CD4-positive, CD25-positive, alpha-beta regulatory T cell (primary cell): ENCODE measurements around the gene SSR3. TPM values are rescaled to one million over a fixed set of nuclear protein-coding genes. Genes with fewer than 3 reads are reported as not detected.

Experiments
- ATAC-seq, 2 donors: fragments of 150-1000 bp; cut with Tn5 transposase; one replicate each; pipeline ENCODE4 v1.10.0; 2021; ENCODE audit warnings: low read depth in 2 of 2, moderate number of reproducible peaks in 2 of 2, moderate library complexity in 1 of 2
- DNase-seq, 3 donors: peaks; one replicate each; pipeline versions ENCODE4 v3.0.0 to v3.0.0-alpha.2; 2012 to 2022; ENCODE audit warnings: mixed read lengths in 1 of 3
- H3K27ac ChIP-seq: one replicate; pipeline ENCODE4 v1.7.0; 2013; ENCODE audit warnings: mild to moderate bottlenecking, low read length; ENCODE audit not compliant: insufficient read depth, poor library complexity, severe bottlenecking
- H3K27me3 ChIP-seq: one replicate; pipeline ENCODE4 v1.7.0; 2013; ENCODE audit warnings: low read length; ENCODE audit not compliant: control insufficient read depth, insufficient read depth
- H3K36me3 ChIP-seq: one replicate; pipeline ENCODE4 v1.7.0; 2013; ENCODE audit warnings: mild to moderate bottlenecking, low read length, moderate library complexity; ENCODE audit not compliant: control insufficient read depth, insufficient read depth
- H3K4me1 ChIP-seq: 2 replicates; pipeline ENCODE4 v1.7.0; 2013; ENCODE audit warnings: mild to moderate bottlenecking, low read length; ENCODE audit not compliant: insufficient read depth, control insufficient read depth, poor library complexity, severe bottlenecking
- H3K4me3 ChIP-seq: one replicate; pipeline ENCODE4 v1.7.0; 2013; ENCODE audit warnings: low read depth, mild to moderate bottlenecking, low read length, moderate library complexity
- H3K9me3 ChIP-seq, 2 experiments: 1 replicate in 1 of 2; 2 replicates in 1 of 2; pipeline ENCODE4 v1.7.0; 2013; ENCODE audit warnings: low read length in 2 of 2, mild to moderate bottlenecking in 1 of 2, moderate library complexity in 1 of 2; ENCODE audit not compliant: control insufficient read depth in 2 of 2
- H3K27ac Mint-ChIP-seq, 3 donors: one replicate each; pipeline ENCODE4 v1.8.0; 2020 to 2022; ENCODE audit warnings: mild to moderate bottlenecking in 3 of 3, mixed read lengths in 3 of 3, moderate library complexity in 2 of 3
- H3K27me3 Mint-ChIP-seq: one replicate; pipeline ENCODE4 v1.8.0; 2022; ENCODE audit warnings: mild to moderate bottlenecking, mixed read lengths
- H3K36me3 Mint-ChIP-seq: one replicate; pipeline ENCODE4 v1.8.0; 2020; ENCODE audit warnings: mixed read lengths
- H3K4me1 Mint-ChIP-seq, 4 donors: one replicate each; pipeline ENCODE4 v1.8.0; 2020 to 2022; ENCODE audit warnings: mixed read lengths in 4 of 4, mild to moderate bottlenecking in 1 of 4
- H3K4me3 Mint-ChIP-seq, 4 donors: one replicate each; pipeline ENCODE4 v1.8.0; 2020 to 2022; ENCODE audit warnings: mild to moderate bottlenecking in 4 of 4, mixed read lengths in 4 of 4, moderate library complexity in 3 of 4
- H3K9me3 Mint-ChIP-seq, 7 donors: one replicate each; pipeline ENCODE4 v1.8.0; 2020 to 2022; ENCODE audit warnings: mixed read lengths in 7 of 7, mild to moderate bottlenecking in 3 of 7, moderate library complexity in 2 of 7
- polyA plus RNA-seq, 4 donors: library from polyadenylated mRNA; unstranded; fragments of 300-500 nt; fragmentation: Illumina TruSeq; gene quantifications; one replicate each; pipeline ENCODE4 v1.2.3, GENCODE V29; 2021
- total RNA-seq: library from RNA; stranded (reverse); gene quantifications from one replicate; pipeline ENCODE4 v1.2.3, GENCODE V29; 2022

SSR3 gene
- total and polyA plus RNA-seq, 5 donors from 2014 or later = 73.9 to 183 (median 134) TPM

DNA sequence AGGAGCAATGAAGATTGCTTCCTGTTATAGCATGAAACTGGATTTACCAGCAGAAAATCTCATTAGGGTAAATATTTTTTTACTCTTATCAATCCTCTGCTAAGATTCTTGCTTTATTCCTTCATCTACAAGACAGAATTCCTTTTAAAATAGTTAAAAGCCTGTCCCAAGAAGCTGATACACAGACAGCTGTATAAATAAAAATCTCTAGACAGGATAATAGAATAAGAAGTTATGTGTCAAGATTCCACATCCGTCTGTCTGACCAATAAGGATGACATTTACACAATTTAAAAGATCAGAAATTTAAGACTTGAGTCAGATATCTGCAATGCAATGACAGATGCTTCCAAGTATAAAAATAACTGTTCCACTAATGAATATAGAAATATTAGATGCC lies 57.6 kb downstream of the SSR3 start:
- Histone ChIP-seq H3K36me3 (no peaks in the 10 kb centered on the region), H3K4me3 (no peak overlapping the region), H3K4me1 (no peaks in the 10 kb centered on the region), H3K9me3 (no peaks in the 10 kb centered on the region), H3K27me3 (peaks cover 5% of the 10 kb centered on the region), H3K27ac (no peak overlapping the region)
- H3K27me3 Mint-ChIP-seq = no peaks in the 10 kb centered on the region
- H3K4me3 Mint-ChIP-seq = no peak overlapping the region
- no peak for ATAC-seq
- peaks cover 0 to 1% (median 0%) of the 10 kb centered on the region in 4 donors for H3K4me1 Mint-ChIP-seq
- DNase-seq = no peak
- peaks cover 0 to 6% (median 1%) of the 10 kb centered on the region in 7 donors for H3K9me3 Mint-ChIP-seq
- H3K27ac Mint-ChIP-seq = no peak overlapping the region
- no peaks in the 10 kb centered on the region for H3K36me3 Mint-ChIP-seq

DNA sequence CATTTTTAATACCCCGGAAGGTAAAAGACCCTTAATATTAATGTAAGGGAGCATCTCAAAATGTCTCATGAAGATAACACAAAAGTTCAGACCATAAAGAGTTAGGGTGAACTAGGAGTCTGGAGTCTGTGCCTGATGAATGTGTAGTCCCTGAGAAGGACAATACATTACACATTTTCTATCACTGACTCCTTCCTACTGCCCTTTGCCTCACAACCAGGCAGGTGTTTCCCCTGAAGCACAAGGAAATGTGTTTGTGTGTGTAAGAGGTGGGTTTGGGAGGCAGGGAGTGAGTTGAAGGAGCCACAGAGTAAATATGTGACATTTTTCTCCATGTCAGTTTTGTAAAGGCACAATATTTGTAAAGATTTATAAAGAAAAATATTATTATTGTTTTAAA lies 59.1 kb downstream of the SSR3 start:
- no peaks in the 10 kb centered on the region for H3K4me1 ChIP-seq
- Mint-ChIP-seq H3K27me3 (no peaks in the 10 kb centered on the region), H3K36me3 (no peaks in the 10 kb centered on the region), H3K4me1 (peaks cover 0 to 1% (median 0%) of the 10 kb centered on the region in 4 donors), H3K4me3 (no peak overlapping the region), H3K9me3 (peaks cover 0 to 6% (median 1%) of the 10 kb centered on the region in 7 donors), H3K27ac (no peak overlapping the region)
- H3K9me3 ChIP-seq = no peaks in the 10 kb centered on the region
- no peak overlapping the region for H3K4me3 ChIP-seq
- H3K27ac ChIP-seq = no peak overlapping the region
- ATAC-seq (no peak), DNase-seq (no peak)
- no peaks in the 10 kb centered on the region for H3K36me3 ChIP-seq
- peaks cover 5% of the 10 kb centered on the region for H3K27me3 ChIP-seq

- no peaks in the 10 kb centered on the region for H3K4me1 ChIP-seq
- Mint-ChIP-seq H3K9me3 (peaks cover 0 to 6% (median 1%) of the 10 kb centered on the region in 7 donors), H3K4me3 (no peak overlapping the region), H3K4me1 (peaks cover 0 to 1% (median 0%) of the 10 kb centered on the region in 4 donors), H3K27me3 (no peaks in the 10 kb centered on the region), H3K36me3 (no peaks in the 10 kb centered on the region), H3K27ac (no peak overlapping the region)
- no peaks in the 10 kb centered on the region for H3K9me3 ChIP-seq
- no peak overlapping the region for H3K27ac ChIP-seq
- ATAC-seq (no peak), DNase-seq (no peak)
- no peak overlapping the region for H3K4me3 ChIP-seq
- H3K36me3 ChIP-seq = no peaks in the 10 kb centered on the region
- H3K27me3 ChIP-seq = peaks cover 6% of the 10 kb centered on the region
Observed at GRCh38 chr3:156493887-156494286, 61.0 kb downstream of the SSR3 start.

DNA sequence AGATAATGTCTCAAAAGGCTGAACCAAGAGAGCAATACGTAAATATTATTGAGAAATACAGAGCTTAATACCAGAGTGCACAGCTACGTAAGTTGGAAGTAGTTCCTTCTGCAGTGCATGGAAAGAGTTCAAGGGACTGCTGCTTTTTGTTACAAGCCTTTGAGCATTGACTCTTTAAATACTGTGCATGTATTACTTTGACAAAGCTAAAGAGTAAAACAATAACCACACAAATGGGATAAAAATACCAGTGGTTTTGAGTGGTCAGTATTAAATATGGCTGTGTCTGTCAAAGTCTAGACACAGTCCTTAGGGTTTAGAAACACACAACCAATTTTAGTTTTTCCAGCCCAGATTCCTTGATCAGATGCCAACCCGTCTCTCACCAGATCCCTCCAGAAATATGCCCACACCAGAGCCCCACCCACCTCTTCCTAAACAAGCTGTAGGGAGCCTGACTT lies 62.1 kb downstream of the SSR3 start:
- ATAC-seq (no peak), DNase-seq (no peak)
- Mint-ChIP-seq H3K27me3 (no peaks in the 10 kb centered on the region), H3K27ac (no peak overlapping the region), H3K4me1 (peaks cover 0 to 1% (median 0%) of the 10 kb centered on the region in 4 donors), H3K9me3 (peaks cover 0 to 2% (median 0%) of the 10 kb centered on the region in 7 donors), H3K4me3 (no peak overlapping the region), H3K36me3 (no peaks in the 10 kb centered on the region)
- Histone ChIP-seq H3K9me3 (no peaks in the 10 kb centered on the region), H3K4me3 (no peak overlapping the region), H3K27ac (no peak overlapping the region), H3K27me3 (peaks cover 6% of the 10 kb centered on the region), H3K36me3 (no peaks in the 10 kb centered on the region), H3K4me1 (no peaks in the 10 kb centered on the region)

- DNase-seq (no peak), ATAC-seq (no peak)
- H3K4me1 Mint-ChIP-seq = peaks cover 0 to 4% (median 1%) of the 10 kb centered on the region in 4 donors
- H3K27ac Mint-ChIP-seq = no peak overlapping the region
- no peaks in the 10 kb centered on the region for H3K36me3 Mint-ChIP-seq
- H3K4me3 Mint-ChIP-seq = no peak overlapping the region
- H3K4me3 ChIP-seq = no peak overlapping the region
- no peaks in the 10 kb centered on the region for H3K36me3 ChIP-seq
- H3K27ac ChIP-seq = no peak overlapping the region
- H3K4me1 ChIP-seq = no peaks in the 10 kb centered on the region
- no peaks in the 10 kb centered on the region for H3K9me3 ChIP-seq
- H3K9me3 Mint-ChIP-seq = peaks cover 0 to 2% (median 0%) of the 10 kb centered on the region in 7 donors
- peaks cover 6% of the 10 kb centered on the region for H3K27me3 ChIP-seq
- H3K27me3 Mint-ChIP-seq = no peaks in the 10 kb centered on the region
Observed at GRCh38 chr3:156491192-156491591, 63.7 kb downstream of the SSR3 start.

Other genes starting within 250 kb of the SSR3 start
- 120 TPM for gene TIPARP, start 119.5 kb upstream of the SSR3 start, total RNA-seq
- 10 to 100 TPM; 11.5 to 24.2 (median 19.5) TPM for gene TIPARP, start 119.5 kb upstream of the SSR3 start, polyA plus RNA-seq